K562 (cell line): ENCODE measurements around the gene NFKB2. TPM values are rescaled to one million over a fixed set of nuclear protein-coding genes. Genes with fewer than 3 reads are reported as not detected.

Experiments
- BACH1 ChIP-seq: fragments of 200-800 bp; sonication (Bioruptor generic); IDR thresholded peaks from 2 replicates; pipeline ENCODE4 v1.6.1; 2016; ENCODE audit warnings: missing genetic modification characterization, missing compliant biosample characterization
- CREBBP ChIP-seq: IDR thresholded peaks from one replicate; pipeline ENCODE4 v1.6.1; 2012; ENCODE audit warnings: low read depth, mild to moderate bottlenecking, control low read depth, inconsistent platforms, low read length
- CXXC5 ChIP-seq: fragments of 250-450 bp; sonication (Bioruptor Pico); IDR thresholded peaks from 2 replicates; pipeline ENCODE4 v1.8.0; 2022; ENCODE audit warnings: inconsistent platforms, mild to moderate bottlenecking, moderate library complexity
- E2F6 ChIP-seq, 2 experiments: IDR thresholded peaks; 2 replicates each; pipeline ENCODE4 v1.6.1; 2011; ENCODE audit warnings: borderline replicate concordance in 1 of 2, control low read depth in 1 of 2, low read depth in 1 of 2, low read length in 1 of 2, mild to moderate bottlenecking in 1 of 2, mixed read lengths in 1 of 2, moderate library complexity in 1 of 2; ENCODE audit not compliant: insufficient read depth in 1 of 2, insufficient read length in 1 of 2, poor library complexity in 1 of 2, severe bottlenecking in 1 of 2; ENCODE audit errors: extremely low read depth in 1 of 2
- ELF2 ChIP-seq: fragments of 250-450 bp; sonication (Bioruptor Pico); IDR thresholded peaks from 2 replicates; pipeline ENCODE4 v1.5.0; 2021; ENCODE audit warnings: mild to moderate bottlenecking
- GABPB1 ChIP-seq: sonication (generic); formaldehyde crosslinking; IDR thresholded peaks from 2 replicates; pipeline ENCODE4 v1.8.0; 2022; ENCODE audit warnings: mild to moderate bottlenecking, missing genetic modification reagents
- KLF1 ChIP-seq: fragments of 450-650 bp; IDR thresholded peaks from 2 replicates; pipeline ENCODE4 v1.6.1; 2016; ENCODE audit warnings: missing genetic modification characterization, missing compliant biosample characterization
- KLF16 ChIP-seq: IDR thresholded peaks from 2 replicates; pipeline ENCODE4 v1.6.1; 2016; ENCODE audit warnings: antibody characterized with exemption
- LCOR ChIP-seq: sonication (generic); formaldehyde crosslinking; IDR thresholded peaks from 2 replicates; pipeline ENCODE4 v1.8.0; 2022; ENCODE audit warnings: mild to moderate bottlenecking, missing genetic modification reagents
- NRF1 ChIP-seq, 2 experiments: fragments of 450-650 bp; IDR thresholded peaks in 1 of 2; conservative IDR thresholded peaks in 1 of 2; 2 replicates each; pipeline ENCODE4 v1.6.1; 2014; ENCODE audit warnings: mild to moderate bottlenecking in 2 of 2
- PHB ChIP-seq: fragments of 250-450 bp; sonication (Bioruptor Pico); IDR thresholded peaks from 2 replicates; pipeline ENCODE4 v1.5.0; 2021
- PHB2 ChIP-seq: fragments of 450-650 bp; IDR thresholded peaks from 2 replicates; pipeline ENCODE4 v1.6.1; 2017; ENCODE audit warnings: low read depth
- PHF21A ChIP-seq: fragments of 450-650 bp; IDR thresholded peaks from 2 replicates; pipeline ENCODE4 v1.6.1; 2017; ENCODE audit warnings: low read depth, borderline replicate concordance
- POLR2A ChIP-seq: fragments of 450-650 bp; conservative IDR thresholded peaks from 2 replicates; pipeline ENCODE4 v1.6.1; 2016
- POLR3G ChIP-seq: IDR thresholded peaks from 2 replicates; pipeline ENCODE4 v1.6.1; 2011; ENCODE audit not compliant: insufficient read length, insufficient replicate concordance; ENCODE audit errors: extremely low read depth
- RBFOX2 ChIP-seq: fragments of 200-400 bp; formaldehyde crosslinking; IDR thresholded peaks from 2 replicates; pipeline ENCODE4 v1.6.1; 2017; ENCODE audit warnings: low read depth, mild to moderate bottlenecking, low read length, moderate library complexity
- SAP30 ChIP-seq: fragments of 200-600 bp; sonication (generic); IDR thresholded peaks from 2 replicates; pipeline ENCODE4 v1.6.1; 2012; ENCODE audit warnings: borderline replicate concordance, low read depth, mild to moderate bottlenecking, moderate library complexity, low read length, control low read depth, inconsistent platforms; ENCODE audit not compliant: insufficient read depth, poor library complexity, severe bottlenecking
- SNRNP70 ChIP-seq: fragments of 200-400 bp; formaldehyde crosslinking; optimal IDR thresholded peaks from 2 replicates; pipeline ENCODE3; 2017; ENCODE audit warnings: low read depth, low read length
- STAT6 ChIP-seq: sonication (generic); formaldehyde crosslinking; IDR thresholded peaks from 2 replicates; pipeline ENCODE4 v1.8.1; 2023; ENCODE audit warnings: mild to moderate bottlenecking, missing genetic modification reagents
- TAF9B ChIP-seq: fragments of 450-650 bp; IDR thresholded peaks from 2 replicates; pipeline ENCODE4 v1.6.1; 2018; ENCODE audit warnings: mild to moderate bottlenecking; ENCODE audit not compliant: partially characterized antibody
- TAL1 ChIP-seq: fragments of 450-650 bp; IDR thresholded peaks from 2 replicates; pipeline ENCODE4 v1.6.1; 2016; ENCODE audit warnings: mild to moderate bottlenecking
- YY1 ChIP-seq, 3 experiments: IDR thresholded peaks; 2 replicates each; pipeline ENCODE4 v1.6.1; 2011; ENCODE audit warnings: low read length in 2 of 3, mild to moderate bottlenecking in 2 of 3, moderate library complexity in 2 of 3, borderline replicate concordance in 1 of 3, control low read depth in 1 of 3, low read depth in 1 of 3; ENCODE audit not compliant: insufficient read depth in 3 of 3, insufficient replicate concordance in 2 of 3, control insufficient read depth in 1 of 3, insufficient read length in 1 of 3; ENCODE audit errors: extremely low read depth in 1 of 3
- ZNF12 ChIP-seq: sonication (generic); formaldehyde crosslinking; IDR thresholded peaks from 2 replicates; pipeline ENCODE4 v1.4.0; 2020; ENCODE audit warnings: mild to moderate bottlenecking, missing genetic modification reagents
- ZNF3 ChIP-seq: fragments of 250-450 bp; sonication (Bioruptor Pico); IDR thresholded peaks from 2 replicates; pipeline ENCODE4 v1.5.0; 2021; ENCODE audit warnings: mild to moderate bottlenecking, moderate library complexity
- ZNF444 ChIP-seq: fragments of 250-450 bp; sonication (Bioruptor Pico); IDR thresholded peaks from 2 replicates; pipeline ENCODE4 v1.4.0; 2020; ENCODE audit warnings: mild to moderate bottlenecking, moderate library complexity
- ZNF707 ChIP-seq: fragments of 250-450 bp; sonication (Bioruptor Pico); conservative IDR thresholded peaks from 2 replicates; pipeline ENCODE4 v1.8.0; 2022; ENCODE audit warnings: inconsistent platforms, mild to moderate bottlenecking, moderate library complexity
- ZSCAN29 ChIP-seq: fragments of 450-650 bp; IDR thresholded peaks from 2 replicates; pipeline ENCODE4 v1.6.1; 2017
- polyA plus RNA-seq, 8 experiments: library from polyadenylated mRNA; depleted of rRNA in 4 of 8; stranded (reverse) in 5 of 8; unstranded in 3 of 8; fragments of >200 nt; fragmentation: Nextera tagmentation in 2 of 8; fragmentation: Illumina TruSeq in 1 of 8; extraction: Ambion mirVana in 2 of 8; extraction: Trizol in 1 of 8; gene quantifications; 2 replicates each; pipeline versions ENCODE4 v1.2.1 to v1.2.3, GENCODE V29; 2011 to 2014; ENCODE audit warnings: inconsistent platforms in 1 of 8, missing spikeins in 1 of 8
- total RNA-seq, 7 experiments: library from RNA; depleted of rRNA in 6 of 7; stranded (reverse); fragments of >200 nt in 6 of 7; fragmentation: Illumina TruSeq in 2 of 7; extraction: Trizol in 2 of 7; gene quantifications; 2 replicates each; pipeline versions ENCODE4 v1.2.1 to v1.2.3, GENCODE V29; 2011 to 2021; ENCODE audit warnings: low replicate concordance in 1 of 7

NFKB2 gene
- total and polyA plus RNA-seq, 9 of the 15 experiments (the other 6 are each of a cell fraction or from before 2014, with no cell fraction given), result 0.07 to 20.3 (median 7.9) TPM

DNA sequence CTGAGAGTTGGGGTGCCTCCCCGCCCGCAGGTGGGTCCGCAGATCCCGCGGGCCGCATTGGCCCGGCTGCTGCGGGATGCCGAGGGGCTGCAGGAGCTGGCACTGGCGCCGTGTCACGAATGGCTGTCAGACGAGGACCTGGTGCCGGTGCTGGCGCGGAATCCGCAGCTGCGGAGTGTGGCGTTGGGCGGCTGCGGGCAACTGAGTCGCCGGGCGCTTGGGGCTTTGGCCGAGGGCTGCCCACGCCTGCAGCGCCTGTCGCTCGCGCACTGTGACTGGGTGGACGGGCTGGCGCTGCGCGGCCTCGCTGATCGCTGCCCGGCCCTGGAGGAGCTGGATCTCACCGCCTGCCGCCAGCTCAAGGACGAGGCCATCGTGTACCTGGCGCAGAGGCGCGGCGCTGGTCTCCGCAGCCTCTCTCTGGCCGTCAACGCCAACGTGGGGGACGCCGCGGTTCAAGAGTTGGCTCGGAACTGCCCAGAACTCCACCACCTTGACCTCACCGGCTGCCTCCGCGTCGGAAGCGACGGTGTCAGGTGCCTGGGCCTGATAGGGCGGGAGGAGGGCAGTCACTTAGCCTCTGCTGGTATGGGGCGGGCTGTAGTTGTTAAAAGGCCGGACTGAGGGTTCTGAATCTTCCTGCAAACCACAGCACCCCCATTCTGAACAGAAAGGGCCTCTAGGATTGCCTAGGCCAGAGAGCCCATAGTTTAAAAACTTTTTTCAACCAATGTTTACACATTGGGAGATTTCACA is 26.4 kb downstream of the NFKB2 start (continued):
- no peak for TF ChIP-seq SNRNP70
- TF ChIP-seq TAL1, result no peak
- no peak for TF ChIP-seq BACH1
- no peak for TF ChIP-seq ZSCAN29
- TF ChIP-seq ELF2 (CRISPR knock-in tag), result no peak
- no peak for TF ChIP-seq POLR3G
- TF ChIP-seq STAT6, result no peak
- TF ChIP-seq PHF21A, result no peak
- TF ChIP-seq RBFOX2, result peak; percentile 72
- TF ChIP-seq KLF1 (tag), result no peak
- TF ChIP-seq E2F6 (IDR thresholded peaks at IDR 0.05; ENCODE audit: borderline replicate concordance in 1 of 2, extremely low read depth in 1 of 2, insufficient read depth in 1 of 2, insufficient read length in 1 of 2, low read depth in 1 of 2, low read length in 1 of 2, poor library complexity in 1 of 2, severe bottlenecking in 1 of 2), result peak; percentile 36 to 53
- TF ChIP-seq LCOR (CRISPR knock-in tag), result 0 out of 2 replicates have a peak, but pooled peaks have one; percentile 15
- TF ChIP-seq CREBBP, result no peak
- peak; percentile 6 for TF ChIP-seq CXXC5 (CRISPR knock-in tag)
- TF ChIP-seq TAF9B, result no peak
- TF ChIP-seq GABPB1 (CRISPR knock-in tag), result 0 out of 2 replicates have a peak, but pooled peaks have one; percentile 3
- no peak; the same call in 1 of the 2 replicates for TF ChIP-seq ZNF12 (CRISPR knock-in tag)
- peak; percentile 51; the same call in 1 of the 2 replicates for TF ChIP-seq POLR2A
- peak; percentile 13 for TF ChIP-seq SAP30
- peak in 2 of 3 experiments; percentile 8 to 24 for TF ChIP-seq YY1 (IDR thresholded peaks at IDR 0.05; ENCODE audit: borderline replicate concordance in 1 of 3, control insufficient read depth in 1 of 3, extremely low read depth in 1 of 3, insufficient read depth in 3 of 3, insufficient read length in 1 of 3, insufficient replicate concordance in 2 of 3, low read depth in 1 of 3, low read length in 2 of 3)
- no peak for TF ChIP-seq ZNF707
- no peak for TF ChIP-seq PHB2
- TF ChIP-seq ZNF444 (CRISPR knock-in tag), result no peak
- TF ChIP-seq PHB (CRISPR knock-in tag), result no peak
- no peak for TF ChIP-seq KLF16
- no peak for TF ChIP-seq ZNF3 (CRISPR knock-in tag)
- no peak for TF ChIP-seq NRF1 (conservative IDR thresholded peaks at IDR 0.05 in 1 of 2, IDR thresholded peaks at IDR 0.05 in 1 of 2)
